ENCODE data around the gene TICAM1. TPM values are rescaled to one million over a fixed set of nuclear protein-coding genes. Genes with fewer than 3 reads are reported as not detected.

Gene TICAM1
- total RNA-seq, 2 donors from 2014 or later: 2.9 to 4.6 TPM

GRCh38 chr19:4830768-4831265 is 695 bp downstream of the TICAM1 start:
- Histone ChIP-seq H3K36me3 (ENCODE audit: control insufficient read depth, insufficient read depth, low read length) (no peaks in the 10 kb centered on the region), H3K9me3 (ENCODE audit: control insufficient read depth, low read length) (no peaks in the 10 kb centered on the region), H3K27ac (ENCODE audit: low read depth, low read length) (no peak overlapping the region), H3K9ac (ENCODE audit: extremely low read depth, low read length, poor library complexity, severe bottlenecking) (peak overlapping the region; percentile 49), H3K27me3 (ENCODE audit: control insufficient read depth, insufficient read depth, low read length, poor library complexity, severe bottlenecking) (peaks cover 9% of the 10 kb centered on the region), H3K4me1 (ENCODE audit: control insufficient read depth, insufficient read depth, low read length) (no peaks in the 10 kb centered on the region), H3K4me3 (ENCODE audit: low read length) (peak overlapping the region; percentile 79)
- DNase-seq: no peak
- WGBS, 2 experiments (ENCODE audit: insufficient coverage in 1 of 2, insufficient read length in 1 of 2): 86 to 100% methylated on average over 2 to 6 of the region's 6 CpGs
- Mint-ChIP-seq H3K9me3 (peaks cover 4% of the 10 kb centered on the region), H3K27me3 (ENCODE audit: insufficient read depth) (peaks cover 19% of the 10 kb centered on the region), H3K27ac (no peak overlapping the region), H3K4me3 (peak overlapping the region; percentile 52), H3K36me3 (ENCODE audit: low read depth) (no peaks in the 10 kb centered on the region), H3K4me1 (no peaks in the 10 kb centered on the region)
- no peak for TF ChIP-seq CTCF (conservative IDR thresholded peaks at IDR 0.05)

GRCh38 chr19:4830332-4830731 is 1.2 kb downstream of the TICAM1 start:
- H3K4me1 ChIP-seq (ENCODE audit: control insufficient read depth, insufficient read depth, low read length): no peaks in the 10 kb centered on the region
- no peak overlapping the region for H3K27ac Mint-ChIP-seq

GRCh38 chr19:4829001-4829712 is 2.4 kb downstream of the TICAM1 start:
- no peak for TF ChIP-seq CTCF (conservative IDR thresholded peaks at IDR 0.05)
- Histone ChIP-seq H3K27me3 (ENCODE audit: control insufficient read depth, insufficient read depth, low read length, poor library complexity, severe bottlenecking) (peaks cover 9% of the 10 kb centered on the region), H3K4me3 (ENCODE audit: low read length) (no peak overlapping the region), H3K36me3 (ENCODE audit: control insufficient read depth, insufficient read depth, low read length) (no peaks in the 10 kb centered on the region), H3K9ac (ENCODE audit: extremely low read depth, low read length, poor library complexity, severe bottlenecking) (no peak overlapping the region), H3K27ac (ENCODE audit: low read depth, low read length) (no peak overlapping the region), H3K9me3 (ENCODE audit: control insufficient read depth, low read length) (no peaks in the 10 kb centered on the region), H3K4me1 (ENCODE audit: control insufficient read depth, insufficient read depth, low read length) (no peaks in the 10 kb centered on the region)
- no peaks in the 10 kb centered on the region for H3K4me1 Mint-ChIP-seq
- H3K9me3 Mint-ChIP-seq: peaks cover 4% of the 10 kb centered on the region
- no peak for DNase-seq
- H3K27ac Mint-ChIP-seq: no peak overlapping the region
- H3K27me3 Mint-ChIP-seq (ENCODE audit: insufficient read depth): peaks cover 19% of the 10 kb centered on the region
- no peak overlapping the region for H3K4me3 Mint-ChIP-seq
- 80 to 85% methylated on average over 8 to 13 of the region's 16 CpGs for WGBS, 2 experiments (ENCODE audit: insufficient coverage in 1 of 2, insufficient read length in 1 of 2)
- no peaks in the 10 kb centered on the region for H3K36me3 Mint-ChIP-seq (ENCODE audit: low read depth)

More at GRCh38 chr19:4830332-4830731, 1.2 kb downstream of the TICAM1 start:
- no peak for DNase-seq
- no peak overlapping the region for H3K27ac ChIP-seq (ENCODE audit: low read depth, low read length)
- H3K27me3 Mint-ChIP-seq (ENCODE audit: insufficient read depth): peaks cover 19% of the 10 kb centered on the region
- H3K36me3 Mint-ChIP-seq (ENCODE audit: low read depth): no peaks in the 10 kb centered on the region
- peaks cover 9% of the 10 kb centered on the region for H3K27me3 ChIP-seq (ENCODE audit: control insufficient read depth, insufficient read depth, low read length, poor library complexity, severe bottlenecking)
- H3K4me1 Mint-ChIP-seq: no peaks in the 10 kb centered on the region
- no peak for TF ChIP-seq CTCF (conservative IDR thresholded peaks at IDR 0.05)
- WGBS, 2 experiments (ENCODE audit: insufficient coverage in 1 of 2, insufficient read length in 1 of 2): 91 to 100% methylated on average over 1 to 6 of the region's 6 CpGs
- peaks cover 4% of the 10 kb centered on the region for H3K9me3 Mint-ChIP-seq
- H3K9me3 ChIP-seq (ENCODE audit: control insufficient read depth, low read length): no peaks in the 10 kb centered on the region
- peak overlapping the region; percentile 52 for H3K4me3 Mint-ChIP-seq
- H3K9ac ChIP-seq (ENCODE audit: extremely low read depth, low read length, poor library complexity, severe bottlenecking): no peak overlapping the region
- no peaks in the 10 kb centered on the region for H3K36me3 ChIP-seq (ENCODE audit: control insufficient read depth, insufficient read depth, low read length)
- no peak overlapping the region for H3K4me3 ChIP-seq (ENCODE audit: low read length)
